ENCODE data around the gene CAPN8. TPM values are rescaled to one million over a fixed set of nuclear protein-coding genes. Genes with fewer than 3 reads are reported as not detected.

Gene CAPN8
- total and polyA plus RNA-seq, 2 donors (not counting 1 experiment from before 2014, with no cell fraction given) = 0.37 to 0.52 TPM

DNA sequence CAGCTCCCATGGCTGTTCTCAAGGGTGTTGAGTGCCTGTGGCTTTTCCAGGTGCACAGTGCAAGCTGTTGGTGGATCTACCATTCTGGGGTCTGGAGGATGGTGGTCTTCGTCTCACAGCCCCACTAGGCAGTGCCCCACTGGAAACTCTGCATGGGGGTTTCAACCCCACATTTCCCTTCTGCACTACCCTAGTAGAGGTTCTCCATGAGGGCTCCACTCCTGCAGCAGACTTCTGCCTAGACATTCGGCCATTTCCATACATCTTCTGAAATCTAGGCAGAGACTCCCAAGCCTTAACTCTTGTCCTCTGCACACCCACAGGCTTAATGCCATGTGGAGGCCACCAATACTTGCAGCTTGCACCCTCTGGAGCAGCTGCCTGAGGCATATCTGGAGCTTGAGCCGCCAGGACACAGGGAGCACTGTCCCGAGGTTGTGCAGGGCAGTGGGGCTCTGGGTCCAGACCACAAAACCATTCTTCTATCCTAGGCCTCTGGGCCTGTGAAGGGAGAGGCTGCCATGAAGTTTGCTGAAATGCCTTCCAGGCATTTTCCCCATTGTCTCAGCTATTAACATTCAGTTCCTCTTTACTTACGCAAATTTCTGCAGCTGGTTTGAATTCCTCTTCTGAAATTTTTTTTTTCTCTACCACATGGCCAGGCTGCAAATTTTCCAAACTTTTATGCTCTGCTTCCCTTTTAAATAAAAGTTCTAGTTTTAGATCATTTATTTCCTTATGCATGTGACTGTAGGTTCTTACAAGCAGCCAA is 8.8 kb upstream of the CAPN8 start:
- peaks cover 0 to 4% (median 2%) of the 10 kb centered on the region in 4 experiments for H3K27me3 ChIP-seq (replicated peaks in 1 of 4; ENCODE audit: control extremely low read depth in 1 of 4, control insufficient read depth in 3 of 4, insufficient read depth in 4 of 4, low read length in 3 of 4)
- Mint-ChIP-seq H3K27ac (no peak overlapping the region), H3K9me3 (ENCODE audit: insufficient read depth) (peaks cover 14% of the 10 kb centered on the region), H3K27me3 (peaks cover 17% of the 10 kb centered on the region), H3K4me1 (peaks cover 2% of the 10 kb centered on the region), H3K4me3 (no peak overlapping the region)
- no peak overlapping the region for H2AFZ ChIP-seq (ENCODE audit: insufficient read depth, low read depth, low read length, poor library complexity, severe bottlenecking)
- H3K79me2 ChIP-seq (ENCODE audit: control insufficient read depth, insufficient read depth, low read length) = no peaks in the 10 kb centered on the region
- H4K20me1 ChIP-seq (ENCODE audit: control insufficient read depth, insufficient read depth, low read length, poor library complexity, severe bottlenecking) = no peaks in the 10 kb centered on the region
- H3K4me3 ChIP-seq (ENCODE audit: control extremely low read depth in 1 of 5, extremely low read depth in 1 of 5, insufficient read depth in 1 of 5, low read depth in 2 of 5, low read length in 4 of 5) = no peak overlapping the region
- CTCF ChIA-PET = no interaction called here
- POLR2A ChIA-PET = no interaction called here
- H3K4me1 ChIP-seq (ENCODE audit: control insufficient read depth in 2 of 2, insufficient read depth in 2 of 2, low read length in 2 of 2) = no peaks in the 10 kb centered on the region
- no peak for ATAC-seq (ENCODE audit: low read depth)
- H3K36me3 ChIP-seq (replicated peaks in 1 of 2; ENCODE audit: control extremely low read depth in 1 of 2, control insufficient read depth in 1 of 2, extremely low read depth in 1 of 2, insufficient read depth in 2 of 2, low read length in 1 of 2) = no peaks in the 10 kb centered on the region
- DNase-seq = no peak
- H3K9ac ChIP-seq (ENCODE audit: low read length) = no peak overlapping the region
- 94% methylated on average over 3 of the region's 5 CpGs for WGBS (ENCODE audit: insufficient coverage)
- no peak overlapping the region for H3K27ac ChIP-seq (ENCODE audit: low read length in 2 of 2)
- TF ChIP-seq, protein P1, sequence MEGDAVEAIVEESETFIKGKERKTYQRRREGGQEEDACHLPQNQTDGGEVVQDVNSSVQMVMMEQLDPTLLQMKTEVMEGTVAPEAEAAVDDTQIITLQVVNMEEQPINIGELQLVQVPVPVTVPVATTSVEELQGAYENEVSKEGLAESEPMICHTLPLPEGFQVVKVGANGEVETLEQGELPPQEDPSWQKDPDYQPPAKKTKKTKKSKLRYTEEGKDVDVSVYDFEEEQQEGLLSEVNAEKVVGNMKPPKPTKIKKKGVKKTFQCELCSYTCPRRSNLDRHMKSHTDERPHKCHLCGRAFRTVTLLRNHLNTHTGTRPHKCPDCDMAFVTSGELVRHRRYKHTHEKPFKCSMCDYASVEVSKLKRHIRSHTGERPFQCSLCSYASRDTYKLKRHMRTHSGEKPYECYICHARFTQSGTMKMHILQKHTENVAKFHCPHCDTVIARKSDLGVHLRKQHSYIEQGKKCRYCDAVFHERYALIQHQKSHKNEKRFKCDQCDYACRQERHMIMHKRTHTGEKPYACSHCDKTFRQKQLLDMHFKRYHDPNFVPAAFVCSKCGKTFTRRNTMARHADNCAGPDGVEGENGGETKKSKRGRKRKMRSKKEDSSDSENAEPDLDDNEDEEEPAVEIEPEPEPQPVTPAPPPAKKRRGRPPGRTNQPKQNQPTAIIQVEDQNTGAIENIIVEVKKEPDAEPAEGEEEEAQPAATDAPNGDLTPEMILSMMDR (IDR thresholded peaks at IDR 0.05) = no peak
- TF ChIP-seq EZH2 (IDR thresholded peaks at IDR 0.05; ENCODE audit: borderline replicate concordance, insufficient read depth, low read depth, low read length, poor library complexity, severe bottlenecking) = no peak
- no peak overlapping the region for H3K4me2 ChIP-seq (replicated peaks; ENCODE audit: low read depth, low read length, poor library complexity, severe bottlenecking)
- intact Hi-C loops (cut with micrococcal nuclease) = no loop called here
- H3K9me3 ChIP-seq (ENCODE audit: control extremely low read depth in 1 of 3, control insufficient read depth in 2 of 3, insufficient read depth in 1 of 3, low read length in 2 of 3) = peaks cover 1 to 14% (median 11%) of the 10 kb centered on the region in 3 donors

DNA sequence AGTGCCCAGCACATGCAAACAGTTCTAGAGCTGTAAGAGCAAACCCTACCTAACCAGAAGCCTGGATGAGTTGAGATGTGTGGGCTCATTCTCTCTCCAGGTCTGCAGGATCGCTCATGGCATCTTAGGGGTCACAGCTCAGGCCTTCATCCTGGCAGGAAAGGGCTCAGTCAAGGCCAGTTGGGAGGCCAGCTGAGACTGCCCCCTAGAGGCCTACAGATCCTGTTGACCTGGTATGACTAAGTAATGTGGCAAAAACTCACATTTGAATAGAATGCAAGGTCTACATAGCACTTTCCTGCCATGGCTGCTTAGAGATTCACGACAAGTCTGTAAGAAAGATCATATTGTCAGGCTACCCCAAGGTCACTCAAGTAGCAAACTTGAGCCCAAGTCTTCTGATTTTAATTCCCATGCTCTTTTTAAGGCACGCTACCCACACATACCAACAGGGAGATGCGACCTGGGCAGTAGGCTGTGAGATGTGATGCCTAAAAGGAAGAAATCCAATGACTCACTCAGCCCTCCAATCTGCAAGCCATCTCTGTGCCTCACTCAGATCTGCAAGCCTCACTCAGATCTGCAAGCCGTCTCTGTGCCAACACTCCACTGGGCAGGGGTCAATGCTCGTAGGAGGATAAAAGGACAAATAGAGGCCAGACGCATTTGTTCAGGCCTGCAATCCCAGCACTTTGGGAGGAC is 5.1 kb upstream of the CAPN8 start:
- Histone ChIP-seq H3K79me2 (ENCODE audit: control insufficient read depth, insufficient read depth, low read length) (no peaks in the 10 kb centered on the region), H3K4me1 (ENCODE audit: control insufficient read depth in 2 of 2, insufficient read depth in 2 of 2, low read length in 2 of 2) (no peaks in the 10 kb centered on the region), H3K4me3 (ENCODE audit: control extremely low read depth in 1 of 5, extremely low read depth in 1 of 5, insufficient read depth in 1 of 5, low read depth in 2 of 5, low read length in 4 of 5) (no peak overlapping the region), H3K27me3 (replicated peaks in 1 of 4; ENCODE audit: control extremely low read depth in 1 of 4, control insufficient read depth in 3 of 4, insufficient read depth in 4 of 4, low read length in 3 of 4) (peaks cover 0 to 2% (median 0%) of the 10 kb centered on the region in 4 experiments), H3K9ac (ENCODE audit: low read length) (no peak overlapping the region), H3K36me3 (replicated peaks in 1 of 2; ENCODE audit: control extremely low read depth in 1 of 2, control insufficient read depth in 1 of 2, extremely low read depth in 1 of 2, insufficient read depth in 2 of 2, low read length in 1 of 2) (no peaks in the 10 kb centered on the region), H3K27ac (ENCODE audit: low read length in 2 of 2) (no peak overlapping the region), H2AFZ (ENCODE audit: insufficient read depth, low read depth, low read length, poor library complexity, severe bottlenecking) (no peak overlapping the region), H4K20me1 (ENCODE audit: control insufficient read depth, insufficient read depth, low read length, poor library complexity, severe bottlenecking) (no peaks in the 10 kb centered on the region), H3K4me2 (replicated peaks; ENCODE audit: low read depth, low read length, poor library complexity, severe bottlenecking) (no peak overlapping the region), H3K9me3 (ENCODE audit: control extremely low read depth in 1 of 3, control insufficient read depth in 2 of 3, insufficient read depth in 1 of 3, low read length in 2 of 3) (peaks cover 1 to 11% (median 9%) of the 10 kb centered on the region in 3 donors)
- ATAC-seq (ENCODE audit: low read depth) = no peak
- POLR2A ChIA-PET = no interaction called here
- no peak for DNase-seq
- Mint-ChIP-seq H3K4me1 (peaks cover 2% of the 10 kb centered on the region), H3K4me3 (no peak overlapping the region), H3K9me3 (ENCODE audit: insufficient read depth) (peaks cover 11% of the 10 kb centered on the region), H3K27ac (no peak overlapping the region), H3K27me3 (peaks cover 14% of the 10 kb centered on the region)
- CTCF ChIA-PET = no interaction called here
- 72% methylated on average over 7 of the region's 7 CpGs for WGBS (ENCODE audit: insufficient coverage)
- intact Hi-C loops (cut with micrococcal nuclease) = no loop called here
- TF ChIP-seq EZH2 (IDR thresholded peaks at IDR 0.05; ENCODE audit: borderline replicate concordance, insufficient read depth, low read depth, low read length, poor library complexity, severe bottlenecking) = no peak
- TF ChIP-seq, protein P1 (IDR thresholded peaks at IDR 0.05) = no peak

Measured in B cell (primary cell).